BE2C (cell line): ENCODE measurements around the gene PPM1N.

ENCODE experiments used
- DNase-seq: peaks from one replicate; pipeline ENCODE4 v3.0.0-alpha.2; 2020
- H3K27me3 ChIP-seq: fragments of 250-450 bp; sonication (Bioruptor Pico); 2 replicates; pipeline ENCODE4 v1.5.1; 2020; ENCODE audit warnings: mild to moderate bottlenecking
- H3K36me3 ChIP-seq: fragments of 250-450 bp; sonication (Bioruptor Pico); 2 replicates; pipeline ENCODE4 v1.5.1; 2020; ENCODE audit warnings: mild to moderate bottlenecking
- H3K4me1 ChIP-seq: fragments of 250-450 bp; sonication (Bioruptor Pico); 2 replicates; pipeline ENCODE4 v1.5.1; 2020
- H3K4me3 ChIP-seq: 2 replicates; pipeline ENCODE4 v1.5.1; 2011; ENCODE audit warnings: low read depth, low read length
- H3K9me3 ChIP-seq: fragments of 250-450 bp; sonication (Bioruptor Pico); 2 replicates; pipeline ENCODE4 v1.5.1; 2020
- CTCF ChIP-seq: IDR thresholded peaks from 2 replicates; pipeline ENCODE4 v1.5.1; 2012; ENCODE audit warnings: mild to moderate bottlenecking, low read depth, low read length

The PPM1N gene

GRCh38 chr19:45539459-45539858, 41.2 kb downstream of the PPM1N start:
- Histone ChIP-seq H3K36me3 (no peaks in the 10 kb centered on the region), H3K4me3 (no peak overlapping the region), H3K27me3 (no peaks in the 10 kb centered on the region), H3K9me3 (no peaks in the 10 kb centered on the region), H3K4me1 (no peaks in the 10 kb centered on the region)
- no peak for DNase-seq
- TF ChIP-seq CTCF, result no peak

- Histone ChIP-seq H3K27me3 (no peaks in the 10 kb centered on the region), H3K4me1 (no peaks in the 10 kb centered on the region), H3K4me3 (no peak overlapping the region), H3K9me3 (no peaks in the 10 kb centered on the region), H3K36me3 (no peaks in the 10 kb centered on the region)
- TF ChIP-seq CTCF, result no peak
- no peak for DNase-seq
These were observed 44.0 kb downstream of the PPM1N start for GRCh38 chr19:45542234-45542668.

- no peaks in the 10 kb centered on the region for H3K27me3 ChIP-seq
- H3K4me1 ChIP-seq, result no peaks in the 10 kb centered on the region
- DNase-seq, result no peak
- no peaks in the 10 kb centered on the region for H3K36me3 ChIP-seq
- H3K4me3 ChIP-seq, result no peak overlapping the region
- no peaks in the 10 kb centered on the region for H3K9me3 ChIP-seq
- TF ChIP-seq CTCF, result no peak
These were observed 49.0 kb downstream of the PPM1N start for GRCh38 chr19:45547211-45547770.

GRCh38 chr19:45547965-45548609, 49.8 kb downstream of the PPM1N start:
- no peaks in the 10 kb centered on the region for H3K9me3 ChIP-seq
- H3K36me3 ChIP-seq, result no peaks in the 10 kb centered on the region
- no peak overlapping the region for H3K4me3 ChIP-seq
- no peaks in the 10 kb centered on the region for H3K4me1 ChIP-seq
- no peaks in the 10 kb centered on the region for H3K27me3 ChIP-seq
- DNase-seq, result no peak
- no peak for TF ChIP-seq CTCF
